NCI-H82 (cell line): ENCODE measurements around the gene EYA3.

ENCODE experiments used
- DNase-seq: peaks from one replicate; lab custom pipeline; 2025; lab: John Stamatoyannopoulos, UW

EYA3 gene, protein sequence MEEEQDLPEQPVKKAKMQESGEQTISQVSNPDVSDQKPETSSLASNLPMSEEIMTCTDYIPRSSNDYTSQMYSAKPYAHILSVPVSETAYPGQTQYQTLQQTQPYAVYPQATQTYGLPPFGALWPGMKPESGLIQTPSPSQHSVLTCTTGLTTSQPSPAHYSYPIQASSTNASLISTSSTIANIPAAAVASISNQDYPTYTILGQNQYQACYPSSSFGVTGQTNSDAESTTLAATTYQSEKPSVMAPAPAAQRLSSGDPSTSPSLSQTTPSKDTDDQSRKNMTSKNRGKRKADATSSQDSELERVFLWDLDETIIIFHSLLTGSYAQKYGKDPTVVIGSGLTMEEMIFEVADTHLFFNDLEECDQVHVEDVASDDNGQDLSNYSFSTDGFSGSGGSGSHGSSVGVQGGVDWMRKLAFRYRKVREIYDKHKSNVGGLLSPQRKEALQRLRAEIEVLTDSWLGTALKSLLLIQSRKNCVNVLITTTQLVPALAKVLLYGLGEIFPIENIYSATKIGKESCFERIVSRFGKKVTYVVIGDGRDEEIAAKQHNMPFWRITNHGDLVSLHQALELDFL

DNA sequence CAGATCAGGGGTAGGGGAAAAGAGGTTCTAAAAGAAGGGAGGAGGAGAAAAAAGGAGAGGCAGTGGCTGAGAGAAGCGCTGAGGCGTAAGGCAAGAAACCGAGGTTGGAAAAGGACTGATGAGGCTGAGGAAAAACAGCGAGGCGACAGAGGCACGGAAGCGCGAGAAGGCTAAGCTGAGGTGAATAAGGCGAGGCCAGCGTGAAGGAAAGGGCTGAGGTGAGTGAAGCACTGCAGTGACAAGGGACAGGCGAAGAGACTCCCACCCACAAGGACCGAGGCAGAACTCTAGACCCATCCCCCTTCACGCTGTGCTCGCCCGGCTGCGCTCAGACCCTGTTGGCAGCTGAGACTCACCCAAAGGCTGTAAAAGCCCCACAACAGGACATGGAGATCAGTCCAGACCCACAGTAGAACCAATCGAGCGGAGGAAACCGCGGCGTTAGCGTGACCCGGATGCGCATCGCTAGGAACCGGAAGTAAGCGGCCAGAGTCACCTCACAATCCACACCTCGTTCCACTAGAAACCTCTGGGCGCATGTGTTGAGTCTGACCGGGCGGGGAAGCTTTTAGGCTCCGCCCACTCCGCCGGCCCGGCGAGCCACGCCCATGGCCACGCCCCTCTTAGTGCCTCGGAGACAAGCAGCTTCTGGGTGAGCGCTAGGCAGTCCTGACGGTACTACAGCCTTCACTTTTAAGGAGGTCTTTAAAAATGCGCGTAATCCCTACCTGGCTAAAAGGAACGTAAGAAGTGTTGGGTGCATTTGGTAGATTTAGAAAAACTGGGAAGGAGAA, at the start of gene EYA3:
TSS of gene EYA3 (minus strand) at position 443 of the 794 bp plus-strand sequence. CDS start 30,584 bp downstream, outside the sequence.
- DNase-seq = peak; percentile 99

DNA sequence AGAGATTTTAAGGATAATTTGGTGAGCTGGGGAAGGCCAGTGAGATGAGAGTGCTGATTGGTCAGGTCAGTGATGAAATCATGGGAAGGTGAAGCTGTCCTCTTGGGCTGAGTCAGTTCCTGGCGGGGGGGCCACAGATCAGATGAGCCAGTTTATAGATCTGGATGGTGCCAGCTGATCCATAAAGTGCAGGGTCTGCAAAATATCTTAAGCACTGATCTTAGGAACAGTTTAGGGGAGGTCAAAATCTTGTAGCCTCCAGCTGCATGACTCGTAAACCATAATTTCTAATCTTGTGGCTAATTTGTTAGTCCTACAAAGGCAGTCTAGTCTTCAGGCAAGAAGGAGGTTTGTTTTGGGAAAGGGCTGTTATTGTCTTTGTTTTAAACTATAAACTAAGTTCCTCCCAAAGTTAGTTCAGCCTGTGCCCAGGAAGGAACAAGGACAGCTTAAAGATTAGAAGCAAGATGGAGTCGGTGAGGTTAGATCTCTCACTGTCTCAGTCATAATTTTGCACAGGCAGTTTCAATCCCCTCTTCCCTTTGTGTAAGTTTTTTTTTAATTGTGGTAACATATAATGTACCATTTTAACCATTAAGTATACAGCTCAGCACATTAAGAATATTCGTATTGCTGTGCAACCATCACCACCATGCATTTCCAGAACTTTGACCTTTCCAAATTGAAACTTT, 48.7 kb upstream of the EYA3 start:
- no peak for DNase-seq

DNA sequence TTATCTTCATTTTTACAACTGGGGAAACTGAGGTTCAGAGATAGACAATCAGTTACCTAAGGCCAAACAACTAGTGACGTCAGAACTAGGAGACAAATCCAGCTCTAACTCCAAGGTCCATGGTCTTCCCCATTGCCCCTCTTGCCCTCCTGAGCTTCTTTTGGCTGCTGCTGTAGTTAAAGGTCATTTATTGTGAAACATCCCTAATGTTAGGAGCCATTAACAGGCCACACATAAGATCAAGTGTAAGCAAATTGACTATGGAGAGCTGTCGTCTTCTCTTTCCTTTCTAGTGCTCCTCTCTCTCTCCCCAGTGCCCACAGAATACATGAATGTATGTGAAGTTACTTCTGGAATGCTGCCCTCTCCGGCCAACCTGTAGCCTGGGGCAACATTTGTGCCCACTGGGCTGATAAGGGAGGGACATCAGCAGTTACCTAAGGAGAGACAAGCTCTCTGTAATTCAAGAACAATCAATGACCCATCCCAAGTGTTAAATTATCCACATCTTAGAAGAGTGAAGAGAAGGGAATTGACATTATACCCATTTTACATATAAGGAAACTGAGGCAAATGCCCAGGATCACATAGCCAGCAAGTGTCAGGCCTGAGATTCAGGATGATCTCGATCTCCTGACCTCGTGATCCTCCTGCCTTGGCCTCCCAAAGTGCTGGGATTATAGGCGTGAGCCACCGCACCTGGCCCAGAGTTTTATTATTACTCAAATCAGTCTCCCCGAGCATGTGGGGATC, 47.9 kb upstream of the EYA3 start:
- no peak for DNase-seq

DNA sequence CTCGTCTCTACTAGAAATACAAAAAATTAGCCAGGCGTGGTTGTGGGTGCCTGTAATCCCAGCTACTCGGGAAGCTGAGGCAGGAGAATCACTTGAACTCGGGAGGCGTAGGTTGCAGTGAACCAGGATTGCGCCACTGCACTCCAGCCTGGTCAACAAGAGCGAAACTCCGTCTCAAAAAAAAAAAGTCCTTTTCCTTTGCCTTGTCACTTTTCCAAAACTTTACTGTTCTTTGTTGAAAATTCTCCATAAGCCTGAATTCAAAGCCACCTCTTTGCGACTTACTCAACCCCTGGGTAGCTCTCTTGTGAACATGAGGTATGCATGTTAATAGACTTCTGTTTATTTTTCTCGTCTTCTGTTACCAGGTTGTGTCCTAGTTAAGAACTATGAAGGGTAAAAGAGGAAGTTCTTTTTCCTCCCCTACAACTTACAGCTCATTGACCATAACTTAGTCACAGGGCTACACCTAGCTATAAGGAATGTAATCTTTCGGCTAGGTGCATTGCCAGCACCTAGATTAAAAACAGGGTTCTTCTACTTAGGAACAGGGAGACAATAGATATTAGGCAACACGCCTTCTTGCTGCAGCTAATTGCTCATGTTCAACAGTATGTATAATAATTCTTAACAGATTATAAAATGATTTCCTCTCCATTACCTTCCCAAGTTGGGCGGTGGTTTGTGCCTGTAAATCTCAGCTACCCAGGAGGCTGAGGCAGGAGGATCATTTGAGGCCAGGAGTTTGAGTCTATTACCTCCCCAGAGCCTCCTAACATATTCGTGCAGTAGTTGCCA, 47.2 kb upstream of the EYA3 start:
- DNase-seq = no peak

DNA sequence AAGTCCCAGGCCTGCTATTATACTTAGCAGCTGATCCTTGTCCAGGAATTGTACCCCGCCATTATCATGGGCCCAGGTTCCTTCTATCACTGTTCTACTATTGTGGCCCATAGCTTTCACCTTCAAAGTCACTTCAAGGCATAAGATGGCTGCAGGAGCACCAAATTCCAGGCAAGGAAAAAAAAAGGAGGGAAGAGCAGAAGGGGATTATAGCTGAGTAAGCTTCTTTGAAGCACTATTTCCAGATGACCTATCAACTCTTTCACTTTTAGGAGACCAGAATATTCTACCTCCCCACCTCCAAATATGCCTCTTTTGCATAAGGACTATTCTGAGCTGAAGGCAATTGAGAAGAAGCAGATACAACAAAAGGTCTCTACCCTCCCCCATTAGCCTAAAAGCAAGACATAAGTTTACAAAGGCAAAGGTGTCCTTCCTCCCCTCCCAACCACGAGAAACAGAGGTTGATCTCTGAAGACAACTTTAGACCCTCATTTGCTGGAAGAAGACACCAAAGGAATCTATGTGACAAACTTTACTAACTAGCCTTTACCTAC, 46.3 kb upstream of the EYA3 start:
- DNase-seq = no peak

DNA sequence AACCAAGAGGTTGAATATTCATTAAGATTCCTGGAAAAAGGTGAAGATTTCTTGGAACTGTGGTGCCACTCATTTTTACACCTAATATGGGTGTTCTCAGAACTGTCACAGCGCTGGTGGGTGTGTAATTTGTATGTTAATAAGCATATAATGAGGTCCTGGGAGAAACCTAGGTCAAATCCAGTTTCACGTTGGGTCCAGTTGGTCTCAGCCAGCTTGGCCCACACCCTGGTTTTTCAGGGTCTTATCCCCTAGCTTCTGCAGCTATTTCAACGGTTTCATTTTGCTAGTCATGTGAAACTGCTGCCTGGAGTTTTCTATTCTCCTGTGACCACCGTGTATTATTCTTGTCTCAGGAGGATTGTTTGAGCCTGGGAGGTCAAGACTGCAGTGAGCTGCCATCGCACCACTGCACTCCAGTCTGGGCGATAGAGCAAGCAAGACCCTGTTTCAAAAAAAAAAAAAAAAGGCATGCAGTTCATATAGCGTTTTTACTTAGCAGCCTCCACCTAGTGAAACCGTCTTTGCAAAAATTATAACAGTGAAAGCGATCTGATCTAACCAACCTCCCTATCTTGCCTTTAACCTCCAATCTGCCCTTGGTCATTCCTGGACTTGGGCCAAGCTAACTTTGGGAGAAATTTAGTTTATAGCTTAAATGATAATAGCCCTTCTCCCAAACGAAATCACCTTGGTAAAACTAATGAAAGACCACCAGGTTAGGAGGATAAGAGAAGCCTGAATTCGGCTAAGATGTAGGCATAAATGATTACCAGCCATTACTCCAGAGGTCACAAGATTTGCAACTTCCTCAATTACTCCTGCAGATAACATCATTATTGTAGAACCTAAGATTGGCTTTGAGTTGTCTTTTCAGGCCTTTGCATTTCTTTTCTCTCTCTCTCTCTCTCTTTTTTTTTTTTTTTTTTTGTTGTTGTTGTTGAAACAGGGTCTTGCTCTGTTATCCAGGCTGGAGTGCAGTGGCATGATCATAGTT, 44.1 kb upstream of the EYA3 start:
- no peak for DNase-seq

DNA sequence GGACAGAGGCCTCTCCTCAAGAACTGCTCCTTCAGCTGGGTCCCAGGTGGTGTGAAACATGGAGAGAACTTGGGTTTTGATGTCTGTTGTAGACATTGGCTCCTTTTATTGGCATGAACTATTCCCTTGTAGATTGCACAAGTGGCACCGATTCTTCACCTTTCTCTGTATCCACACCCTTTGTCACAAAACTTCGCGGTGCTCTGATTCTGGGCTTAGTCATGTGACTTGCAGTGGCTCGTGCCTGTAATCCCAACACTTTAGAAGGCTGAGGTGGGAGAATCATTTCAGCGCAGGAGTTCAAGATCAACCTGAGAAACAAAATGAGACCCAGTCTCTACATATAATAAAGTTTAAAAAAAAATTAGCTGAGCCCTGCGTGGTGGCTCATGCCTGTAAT, 42.5 kb upstream of the EYA3 start:
- no peak for DNase-seq

DNA sequence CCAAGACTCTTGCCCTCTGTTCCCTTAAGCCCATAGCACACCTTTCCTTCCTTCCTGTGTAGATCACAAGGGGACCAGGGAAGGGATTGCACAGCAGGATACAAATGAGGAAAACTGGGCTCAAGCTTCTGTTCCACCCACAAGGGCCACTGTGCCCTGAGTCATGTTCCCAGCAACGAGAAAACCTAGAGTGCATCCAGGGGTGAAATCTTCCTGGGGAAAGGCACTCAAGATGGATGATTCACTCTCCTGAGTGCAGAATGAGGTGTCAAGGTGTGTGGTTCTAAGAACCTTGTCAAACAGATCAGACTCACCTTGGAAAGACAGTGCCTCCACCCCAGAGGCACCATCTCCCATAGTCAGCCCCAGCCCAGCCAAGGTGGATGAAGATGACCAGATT, 40.7 kb upstream of the EYA3 start:
- DNase-seq = no peak

DNA sequence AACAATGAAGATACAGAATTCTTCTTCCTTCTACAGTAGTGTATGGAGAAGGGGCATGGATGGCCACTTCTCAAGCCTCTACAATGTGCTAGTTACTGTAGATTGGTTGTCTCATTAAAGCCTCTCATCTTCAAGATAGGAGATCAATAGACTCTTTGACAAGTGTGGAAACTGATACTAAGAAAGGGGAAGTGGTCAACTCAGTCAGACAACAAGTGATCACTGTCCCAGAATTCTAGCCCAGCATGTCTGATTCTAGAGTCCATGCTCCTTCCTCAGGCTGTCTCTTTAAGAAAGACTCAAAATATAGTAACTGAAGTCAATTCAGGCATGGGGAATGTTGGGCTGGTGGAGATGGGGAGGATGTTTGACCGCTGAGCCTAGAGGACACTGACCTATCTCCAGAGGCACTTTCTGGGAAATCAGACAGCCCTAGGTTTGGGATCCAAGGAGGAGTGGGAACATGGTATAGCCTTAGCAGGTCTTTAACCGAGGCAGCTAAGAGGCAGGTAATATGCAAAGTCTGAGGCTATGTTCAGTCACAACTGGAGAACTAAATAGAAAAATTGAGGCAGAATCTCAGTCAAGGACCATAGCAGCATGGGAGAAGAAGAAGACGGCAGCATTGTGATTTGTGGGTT, 39.3 kb upstream of the EYA3 start:
- DNase-seq = no peak

DNA sequence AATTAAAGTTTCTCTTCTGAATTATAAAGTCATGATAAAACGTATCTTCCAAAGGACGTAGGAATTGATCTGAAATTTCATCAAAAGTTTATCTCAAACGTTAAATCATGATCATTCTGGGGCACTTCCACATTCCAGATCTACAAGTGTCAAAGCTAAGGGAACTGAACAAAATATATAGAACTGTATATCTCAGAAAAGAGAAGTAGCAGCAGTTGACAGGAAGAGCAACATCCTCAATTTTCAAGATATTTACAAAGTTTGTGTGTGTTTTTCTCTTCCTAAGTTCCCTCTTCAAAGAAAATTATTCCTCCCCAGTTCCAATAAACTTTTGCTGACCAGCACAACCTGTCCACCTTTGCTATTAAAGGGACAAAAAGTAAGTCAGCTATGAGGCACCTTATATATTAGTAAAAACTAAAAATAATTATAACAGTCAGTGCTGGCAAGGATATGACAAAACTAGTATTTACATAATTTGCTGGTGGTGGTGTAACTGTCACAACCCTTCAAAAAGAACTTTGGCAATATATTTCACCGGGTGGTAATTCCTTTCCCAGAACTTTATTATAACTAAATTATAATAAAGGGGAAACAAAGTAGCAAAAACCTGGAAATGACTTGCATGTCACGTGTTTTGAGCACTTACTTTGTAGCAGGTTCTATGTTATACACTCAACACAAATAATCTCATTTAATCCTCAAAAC, 38.5 kb upstream of the EYA3 start:
- no peak for DNase-seq

DNA sequence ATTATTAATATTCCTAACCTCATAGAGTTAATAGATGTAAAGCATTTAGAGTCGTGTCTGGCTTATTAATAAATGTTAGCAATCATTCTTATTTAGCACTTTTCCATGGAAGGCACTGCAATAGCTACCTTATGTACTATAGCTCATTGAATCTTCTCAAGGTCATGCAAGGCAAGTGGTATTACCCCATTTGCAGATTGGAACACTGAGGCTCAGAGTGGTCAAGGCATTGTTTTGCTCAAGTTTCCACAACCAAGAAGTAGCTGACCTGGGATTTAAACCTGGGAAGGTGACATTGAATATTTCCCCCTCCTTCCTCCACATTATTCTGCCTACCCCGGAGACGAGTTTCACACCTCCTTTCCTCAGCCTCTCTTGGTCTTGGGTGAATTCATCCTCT, 37.8 kb upstream of the EYA3 start:
- DNase-seq = no peak

DNA sequence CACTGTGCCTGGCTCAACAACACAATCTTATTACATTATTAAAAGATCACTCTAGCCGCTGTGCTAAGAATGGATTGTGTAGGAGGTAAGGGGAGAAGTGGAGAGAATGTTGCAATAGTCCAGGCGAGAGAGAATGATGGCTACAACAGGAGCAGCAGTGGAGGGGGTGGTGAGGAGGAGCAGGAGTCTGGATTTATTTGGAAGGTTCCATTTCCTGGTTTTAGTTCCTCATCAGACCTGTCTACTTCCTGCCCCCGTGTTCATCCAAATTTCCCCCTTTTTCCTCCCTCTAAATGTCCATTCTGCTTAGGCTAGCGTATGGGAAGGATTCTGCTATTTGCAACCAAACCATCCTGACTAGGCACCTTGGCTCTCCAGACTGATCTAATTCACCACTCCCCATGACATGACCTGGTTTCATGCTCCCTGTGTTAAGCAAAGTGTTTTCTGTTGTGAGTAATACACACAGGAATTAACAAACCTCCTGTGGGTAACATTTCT, 35.1 kb upstream of the EYA3 start:
- peak; percentile 79 for DNase-seq

DNA sequence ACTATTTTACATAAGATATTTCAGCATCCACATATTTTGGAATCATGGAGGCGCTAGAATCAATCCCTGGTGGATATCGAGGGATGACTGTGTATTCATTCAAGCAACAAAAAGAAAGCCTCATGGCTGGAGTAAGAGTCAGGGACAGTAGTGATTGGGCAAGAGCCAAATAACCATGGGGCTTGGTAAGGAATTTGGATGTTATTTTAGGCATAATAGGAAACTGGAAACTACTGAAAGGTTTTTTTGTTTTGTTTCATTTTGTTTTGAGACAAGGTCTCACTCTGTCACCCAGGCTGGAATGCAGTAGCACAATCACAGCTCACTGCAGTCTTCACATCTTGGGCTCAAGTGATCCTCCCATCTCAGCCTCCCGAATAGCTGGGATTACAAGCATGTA, 33.8 kb upstream of the EYA3 start:
- no peak for DNase-seq

DNA sequence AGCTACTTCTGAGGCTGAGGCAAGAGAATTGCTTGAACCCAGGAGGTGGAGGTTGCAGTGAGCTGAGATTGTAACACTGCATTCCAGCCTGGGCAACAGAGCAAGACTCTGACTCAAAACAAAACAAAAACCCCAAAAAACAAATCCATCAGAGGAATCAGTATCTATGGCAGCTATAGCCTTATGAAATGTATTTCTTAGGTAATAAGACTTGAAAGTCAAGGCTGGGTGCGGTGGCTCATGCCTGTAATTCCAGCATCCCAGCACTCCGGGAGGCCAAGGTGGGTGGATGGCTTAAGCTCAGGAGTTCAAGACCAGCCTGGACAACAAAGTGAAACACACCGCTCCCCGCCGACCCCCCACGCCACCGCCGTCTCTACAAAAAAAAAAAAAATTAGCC, 31.1 kb upstream of the EYA3 start:
- DNase-seq = no peak

DNA sequence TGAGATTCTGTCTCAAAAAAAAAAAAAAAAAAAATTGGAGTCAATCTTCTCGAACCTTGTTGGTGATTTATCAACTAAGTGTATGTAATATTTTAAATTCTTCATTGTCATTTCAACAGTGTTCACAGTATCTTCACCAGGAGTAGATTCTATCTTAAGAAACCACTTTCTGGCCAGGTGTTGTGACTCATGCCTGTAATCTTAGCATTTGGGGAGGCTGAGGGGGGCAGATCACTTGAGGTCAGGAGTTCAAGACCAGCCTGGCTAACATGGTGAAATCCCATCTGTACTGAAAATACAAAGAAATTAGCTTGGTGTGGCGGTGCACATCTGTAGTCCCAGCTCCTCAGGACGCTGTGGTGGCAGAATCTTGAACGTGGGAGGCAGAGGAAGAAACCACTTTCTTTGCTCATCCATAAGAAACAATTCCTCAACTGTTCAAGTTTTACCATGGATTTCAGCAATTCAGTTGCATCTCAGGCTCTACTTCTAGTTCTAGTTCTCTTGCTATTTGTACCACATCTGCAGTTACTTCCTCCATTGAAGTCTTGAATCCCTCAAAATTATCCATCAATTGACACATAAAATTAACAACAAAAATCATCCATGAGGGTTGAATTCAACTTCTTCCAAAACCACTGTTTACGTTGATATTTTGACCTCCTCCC, 30.4 kb upstream of the EYA3 start:
- DNase-seq = no peak

DNA sequence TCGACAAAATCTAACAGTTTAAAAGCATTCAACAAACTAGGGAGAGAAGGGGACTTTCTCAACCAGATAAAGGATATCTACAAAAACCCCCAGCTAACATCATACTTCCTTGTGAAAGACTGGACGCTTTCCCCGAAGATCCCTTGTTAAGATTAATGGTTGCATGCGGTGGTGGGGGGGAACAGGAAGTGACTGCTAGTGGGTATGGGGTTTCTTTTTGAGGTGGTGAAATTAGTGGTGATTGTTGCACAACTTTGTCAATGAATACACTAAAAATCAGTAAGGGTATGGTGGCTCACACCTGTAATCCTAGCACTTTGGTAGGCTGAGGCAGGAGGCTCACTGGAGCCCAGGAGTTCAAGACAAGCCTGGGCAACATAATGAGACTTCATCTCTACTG, 26.9 kb upstream of the EYA3 start:
- no peak for DNase-seq

DNA sequence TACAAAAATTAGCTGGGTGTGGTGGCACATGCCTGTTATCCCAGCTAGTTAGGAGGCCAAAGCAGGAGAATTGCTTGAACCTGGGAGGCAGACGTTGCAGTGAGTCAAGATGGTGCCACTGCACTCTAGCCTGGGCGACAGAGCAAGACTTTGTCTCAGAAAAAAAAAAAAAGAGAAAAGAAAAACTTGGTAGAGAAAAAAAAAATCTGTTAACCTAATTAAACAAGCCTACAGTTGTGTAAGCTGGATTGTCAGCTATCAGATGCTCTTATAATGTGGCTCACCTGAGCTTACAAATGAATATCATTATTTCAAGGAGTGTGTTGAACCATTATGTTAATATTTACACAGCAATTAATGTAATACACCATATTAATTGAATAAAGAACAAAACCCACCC, 26.4 kb upstream of the EYA3 start:
- DNase-seq = no peak

DNA sequence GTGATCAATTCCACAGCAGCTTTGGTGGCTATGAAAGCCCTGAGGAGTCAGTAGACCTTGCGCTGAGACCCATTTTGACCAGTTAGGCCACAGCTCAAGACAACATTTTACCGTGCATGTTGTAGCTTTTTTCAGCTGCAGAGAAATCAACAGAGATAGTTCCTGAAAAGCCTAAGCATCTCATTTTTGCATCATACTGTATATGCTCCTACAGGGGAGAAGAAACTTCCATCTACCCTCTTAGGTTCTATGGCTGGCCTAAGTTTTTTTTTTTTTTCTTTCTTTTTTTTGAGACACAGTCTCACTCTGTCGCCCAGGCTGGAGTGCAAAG, 24.8 kb upstream of the EYA3 start:
- no peak for DNase-seq
